Measurements from ENCODE around the gene RSPH10B.
"Not testable (repeated sequence)": the region's sequence is repeated elsewhere in the genome, so short reads cannot be mapped to it uniquely, and the experiment has no call there.

DNA sequence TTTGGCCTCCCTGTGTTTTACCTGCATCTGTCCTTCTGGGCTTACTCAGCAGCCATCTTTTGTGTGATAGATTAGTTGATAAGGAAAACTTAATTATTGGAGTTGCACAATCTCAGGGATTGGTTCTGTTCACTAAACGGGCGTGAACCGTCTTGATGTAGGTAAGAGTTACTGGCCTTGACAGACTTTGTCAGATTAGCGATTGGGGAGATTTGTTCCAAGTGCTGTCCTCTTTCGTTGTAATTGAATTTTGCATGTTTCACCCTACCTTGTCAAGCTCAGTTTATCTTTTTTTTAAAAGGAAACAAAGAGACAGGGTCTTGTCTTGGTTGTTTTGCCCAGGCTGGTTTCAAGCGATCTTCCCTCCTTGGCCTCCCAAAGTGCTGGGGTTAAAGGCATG, 67.5 kb downstream of the RSPH10B start:
- TF ChIP-seq, protein P1, sequence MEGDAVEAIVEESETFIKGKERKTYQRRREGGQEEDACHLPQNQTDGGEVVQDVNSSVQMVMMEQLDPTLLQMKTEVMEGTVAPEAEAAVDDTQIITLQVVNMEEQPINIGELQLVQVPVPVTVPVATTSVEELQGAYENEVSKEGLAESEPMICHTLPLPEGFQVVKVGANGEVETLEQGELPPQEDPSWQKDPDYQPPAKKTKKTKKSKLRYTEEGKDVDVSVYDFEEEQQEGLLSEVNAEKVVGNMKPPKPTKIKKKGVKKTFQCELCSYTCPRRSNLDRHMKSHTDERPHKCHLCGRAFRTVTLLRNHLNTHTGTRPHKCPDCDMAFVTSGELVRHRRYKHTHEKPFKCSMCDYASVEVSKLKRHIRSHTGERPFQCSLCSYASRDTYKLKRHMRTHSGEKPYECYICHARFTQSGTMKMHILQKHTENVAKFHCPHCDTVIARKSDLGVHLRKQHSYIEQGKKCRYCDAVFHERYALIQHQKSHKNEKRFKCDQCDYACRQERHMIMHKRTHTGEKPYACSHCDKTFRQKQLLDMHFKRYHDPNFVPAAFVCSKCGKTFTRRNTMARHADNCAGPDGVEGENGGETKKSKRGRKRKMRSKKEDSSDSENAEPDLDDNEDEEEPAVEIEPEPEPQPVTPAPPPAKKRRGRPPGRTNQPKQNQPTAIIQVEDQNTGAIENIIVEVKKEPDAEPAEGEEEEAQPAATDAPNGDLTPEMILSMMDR (IDR thresholded peaks at IDR 0.05; ENCODE audit: poor library complexity), result not testable (repeated sequence)
- not testable (repeated sequence) for TF ChIP-seq EZH2 (IDR thresholded peaks at IDR 0.05; ENCODE audit: borderline replicate concordance)
